ENCODE data around the gene HSP90AB1.
"Not testable (repeated sequence)": the region's sequence is repeated elsewhere in the genome, so short reads cannot be mapped to it uniquely, and the experiment has no call there.

Gene HSP90AB1

DNA sequence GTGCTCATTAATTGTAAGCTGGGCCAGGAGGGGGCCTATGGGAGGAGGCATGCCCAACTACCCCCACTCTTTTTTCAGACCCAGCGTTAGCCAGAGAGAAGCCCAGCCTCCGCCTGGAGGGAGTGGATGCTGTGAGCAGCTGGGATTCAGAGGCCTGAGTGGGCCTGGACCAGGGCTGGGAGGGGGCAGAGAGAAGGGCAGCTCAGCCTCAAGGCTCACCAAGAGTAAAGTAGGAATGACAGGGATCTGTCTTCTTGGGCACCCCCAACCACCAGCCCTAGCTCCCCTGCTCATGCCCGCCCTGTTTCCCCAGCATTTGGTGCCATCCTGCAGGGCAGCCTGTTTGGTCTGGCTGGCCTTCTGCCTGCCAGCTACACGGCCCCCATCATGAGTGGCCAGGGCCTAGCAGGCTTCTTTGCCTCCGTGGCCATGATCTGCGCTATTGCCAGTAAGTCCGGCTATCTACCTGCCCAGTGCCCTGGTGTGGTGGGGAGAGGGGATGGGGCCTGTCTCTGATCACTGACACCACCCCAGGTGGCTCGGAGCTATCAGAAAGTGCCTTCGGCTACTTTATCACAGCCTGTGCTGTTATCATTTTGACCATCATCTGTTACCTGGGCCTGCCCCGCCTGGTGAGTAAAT lies 16.7 kb upstream of the HSP90AB1 start:
- TF ChIP-seq, protein P1, sequence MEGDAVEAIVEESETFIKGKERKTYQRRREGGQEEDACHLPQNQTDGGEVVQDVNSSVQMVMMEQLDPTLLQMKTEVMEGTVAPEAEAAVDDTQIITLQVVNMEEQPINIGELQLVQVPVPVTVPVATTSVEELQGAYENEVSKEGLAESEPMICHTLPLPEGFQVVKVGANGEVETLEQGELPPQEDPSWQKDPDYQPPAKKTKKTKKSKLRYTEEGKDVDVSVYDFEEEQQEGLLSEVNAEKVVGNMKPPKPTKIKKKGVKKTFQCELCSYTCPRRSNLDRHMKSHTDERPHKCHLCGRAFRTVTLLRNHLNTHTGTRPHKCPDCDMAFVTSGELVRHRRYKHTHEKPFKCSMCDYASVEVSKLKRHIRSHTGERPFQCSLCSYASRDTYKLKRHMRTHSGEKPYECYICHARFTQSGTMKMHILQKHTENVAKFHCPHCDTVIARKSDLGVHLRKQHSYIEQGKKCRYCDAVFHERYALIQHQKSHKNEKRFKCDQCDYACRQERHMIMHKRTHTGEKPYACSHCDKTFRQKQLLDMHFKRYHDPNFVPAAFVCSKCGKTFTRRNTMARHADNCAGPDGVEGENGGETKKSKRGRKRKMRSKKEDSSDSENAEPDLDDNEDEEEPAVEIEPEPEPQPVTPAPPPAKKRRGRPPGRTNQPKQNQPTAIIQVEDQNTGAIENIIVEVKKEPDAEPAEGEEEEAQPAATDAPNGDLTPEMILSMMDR (IDR thresholded peaks at IDR 0.05; ENCODE audit: low read depth, low read length), result no peak

DNA sequence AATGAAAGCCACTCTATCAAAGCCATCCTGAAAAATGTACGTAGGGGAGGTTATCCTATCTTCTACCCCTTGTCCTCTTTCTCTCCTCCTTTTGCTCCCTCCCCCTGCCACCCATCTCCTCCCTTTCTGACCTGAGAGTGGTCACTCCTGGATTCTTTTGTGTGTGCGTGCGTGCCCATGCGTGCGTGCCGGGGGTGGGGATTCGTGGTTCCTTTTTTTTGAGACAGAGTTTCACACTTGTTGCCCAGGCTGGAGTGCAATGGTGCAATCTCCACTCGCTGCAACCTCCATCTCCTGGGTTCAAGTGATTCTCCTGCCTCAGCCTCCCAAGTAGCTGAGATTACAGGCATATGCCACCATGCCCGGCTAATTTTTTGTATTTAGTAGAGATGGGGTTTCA lies 15.5 kb upstream of the HSP90AB1 start:
- DNase-seq (ENCODE audit: low read depth in 2 of 2); H3K4me3 ChIP-seq (replicated peaks in 1 of 2; ENCODE audit: low read depth in 2 of 2, low read length in 2 of 2): not testable (repeated sequence)

More for the DNA sequence above, 16.7 kb upstream of the HSP90AB1 start:
- no peak overlapping the region for H3K4me3 ChIP-seq (replicated peaks in 1 of 2; ENCODE audit: low read depth in 2 of 2, low read length in 2 of 2)
- no peak for DNase-seq (ENCODE audit: low read depth in 2 of 2)

DNA sequence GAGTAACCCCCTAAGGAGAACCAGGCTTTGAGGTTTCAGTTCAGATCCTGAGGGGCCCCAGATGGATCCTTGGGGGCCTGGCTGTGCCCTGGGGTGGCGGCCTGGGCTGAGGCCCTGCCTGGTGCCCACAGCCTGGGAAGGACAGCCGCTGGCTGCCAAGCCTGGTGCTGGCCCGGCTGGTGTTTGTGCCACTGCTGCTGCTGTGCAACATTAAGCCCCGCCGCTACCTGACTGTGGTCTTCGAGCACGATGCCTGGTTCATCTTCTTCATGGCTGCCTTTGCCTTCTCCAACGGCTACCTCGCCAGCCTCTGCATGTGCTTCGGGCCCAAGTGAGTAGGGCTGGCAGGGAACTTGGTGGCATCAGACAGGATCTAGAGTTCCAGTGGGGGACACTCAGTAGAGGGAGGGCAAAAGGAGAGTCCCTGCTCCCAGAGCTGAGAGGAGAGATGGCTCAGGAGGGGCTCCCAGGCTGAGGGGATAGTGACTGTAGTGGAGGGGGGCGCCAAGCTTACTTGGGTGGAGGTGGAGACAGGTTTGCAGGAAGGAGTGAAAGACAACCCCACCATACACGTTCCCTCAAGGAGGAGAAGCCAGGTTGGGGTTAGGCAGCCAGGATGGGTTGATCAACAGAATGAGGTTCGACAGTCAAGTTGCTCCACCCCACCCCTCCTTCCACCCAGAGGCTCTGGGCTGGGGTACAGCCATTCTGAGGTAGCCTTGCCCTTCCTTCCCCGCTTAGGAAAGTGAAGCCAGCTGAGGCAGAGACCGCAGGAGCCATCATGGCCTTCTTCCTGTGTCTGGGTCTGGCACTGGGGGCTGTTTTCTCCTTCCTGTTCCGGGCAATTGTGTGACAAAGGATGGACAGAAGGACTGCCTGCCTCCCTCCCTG lies 14.0 kb upstream of the HSP90AB1 start:
- TF ChIP-seq, protein P1 (IDR thresholded peaks at IDR 0.05; ENCODE audit: low read depth, low read length), result no peak
- DNase-seq (ENCODE audit: low read depth in 2 of 2), result no peak
- H3K4me3 ChIP-seq (replicated peaks in 1 of 2; ENCODE audit: low read depth in 2 of 2, low read length in 2 of 2), result no peak overlapping the region

DNA sequence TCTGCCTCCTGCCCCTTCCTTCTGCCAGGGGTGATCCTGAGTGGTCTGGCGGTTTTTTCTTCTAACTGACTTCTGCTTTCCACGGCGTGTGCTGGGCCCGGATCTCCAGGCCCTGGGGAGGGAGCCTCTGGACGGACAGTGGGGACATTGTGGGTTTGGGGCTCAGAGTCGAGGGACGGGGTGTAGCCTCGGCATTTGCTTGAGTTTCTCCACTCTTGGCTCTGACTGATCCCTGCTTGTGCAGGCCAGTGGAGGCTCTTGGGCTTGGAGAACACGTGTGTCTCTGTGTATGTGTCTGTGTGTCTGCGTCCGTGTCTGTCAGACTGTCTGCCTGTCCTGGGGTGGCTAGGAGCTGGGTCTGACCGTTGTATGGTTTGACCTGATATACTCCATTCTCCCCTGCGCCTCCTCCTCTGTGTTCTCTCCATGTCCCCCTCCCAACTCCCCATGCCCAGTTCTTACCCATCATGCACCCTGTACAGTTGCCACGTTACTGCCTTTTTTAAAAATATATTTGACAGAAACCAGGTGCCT lies 13.3 kb upstream of the HSP90AB1 start:
- no peak overlapping the region for H3K4me3 ChIP-seq (replicated peaks in 1 of 2; ENCODE audit: low read depth in 2 of 2, low read length in 2 of 2)
- DNase-seq (ENCODE audit: low read depth in 2 of 2), result no peak
- TF ChIP-seq, protein P1 (IDR thresholded peaks at IDR 0.05; ENCODE audit: low read depth, low read length), result no peak

DNA sequence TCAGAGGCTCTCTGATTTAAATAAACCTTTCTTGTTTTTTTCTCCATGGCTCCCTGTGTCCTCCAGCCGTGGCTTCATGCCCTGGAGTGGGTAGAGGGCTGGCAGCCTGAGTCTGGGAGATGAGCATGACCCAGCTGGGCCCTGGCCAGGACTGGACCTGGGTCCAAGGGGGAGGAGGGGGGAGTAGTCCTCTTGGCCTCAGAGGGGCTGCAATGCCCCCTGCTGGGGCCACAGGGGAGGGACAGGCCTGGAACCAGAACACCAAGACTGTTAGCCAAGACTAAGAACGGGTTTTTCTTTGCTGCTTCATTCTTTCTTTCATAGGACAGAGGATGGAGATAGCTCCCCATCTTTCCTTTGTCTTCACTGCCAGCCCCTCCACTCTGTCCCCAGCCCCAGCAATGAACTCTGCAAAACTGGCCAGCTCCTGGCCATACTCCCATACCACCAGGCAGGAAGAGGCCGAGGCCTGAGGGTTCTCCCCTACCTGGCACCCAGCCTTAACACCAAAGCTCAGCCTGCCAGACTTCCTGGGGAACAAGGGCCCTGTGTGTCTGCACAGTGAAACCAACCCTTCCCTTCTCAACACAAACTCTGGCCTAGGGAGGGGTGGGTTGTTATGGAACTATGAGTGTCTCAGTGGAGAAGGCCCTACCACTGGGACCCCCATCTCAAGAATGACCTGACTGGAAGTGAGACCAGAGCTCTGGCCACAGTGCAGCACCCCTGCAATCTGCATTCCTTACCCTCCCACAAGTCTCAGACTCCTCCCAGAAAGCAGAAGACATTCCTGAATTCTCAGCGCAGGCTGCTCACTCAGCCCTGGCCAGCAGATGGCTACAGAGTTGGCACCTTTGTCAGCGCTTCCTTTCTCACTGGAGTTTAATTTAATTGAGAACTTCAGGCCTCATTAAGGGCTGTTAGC lies 12.5 kb upstream of the HSP90AB1 start:
- TF ChIP-seq, protein P1 (IDR thresholded peaks at IDR 0.05; ENCODE audit: low read depth, low read length), result peak; percentile 89
- no peak overlapping the region for H3K4me3 ChIP-seq (replicated peaks in 1 of 2; ENCODE audit: low read depth in 2 of 2, low read length in 2 of 2)
- DNase-seq (ENCODE audit: low read depth in 2 of 2), result peak; percentile 76 to 90

DNA sequence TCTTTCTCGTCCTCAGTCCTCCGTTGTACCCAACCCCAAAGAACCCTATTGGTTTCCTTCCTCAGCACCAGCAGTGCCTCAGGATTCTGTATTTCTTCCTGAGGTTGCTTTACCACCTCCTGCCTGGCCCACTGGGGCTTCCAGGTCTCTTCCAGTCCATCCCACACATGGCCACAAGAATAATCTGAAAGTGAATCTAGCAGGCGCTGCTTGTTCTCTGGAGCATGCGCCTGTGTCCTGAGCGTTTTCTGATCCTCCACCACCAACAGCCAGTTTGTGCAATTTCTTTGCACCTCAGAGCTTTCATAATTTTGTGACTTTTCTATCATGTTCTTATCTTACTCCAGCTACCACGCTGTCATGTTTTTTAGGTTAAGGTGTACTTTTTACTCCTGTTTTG lies 11.6 kb upstream of the HSP90AB1 start:
- DNase-seq (ENCODE audit: low read depth in 2 of 2), result no peak
- H3K4me3 ChIP-seq (replicated peaks in 1 of 2; ENCODE audit: low read depth in 2 of 2, low read length in 2 of 2), result no peak overlapping the region
- TF ChIP-seq, protein P1 (IDR thresholded peaks at IDR 0.05; ENCODE audit: low read depth, low read length), result no peak
